ENCODE measurements around the gene MLEC.

Gene MLEC

DNA sequence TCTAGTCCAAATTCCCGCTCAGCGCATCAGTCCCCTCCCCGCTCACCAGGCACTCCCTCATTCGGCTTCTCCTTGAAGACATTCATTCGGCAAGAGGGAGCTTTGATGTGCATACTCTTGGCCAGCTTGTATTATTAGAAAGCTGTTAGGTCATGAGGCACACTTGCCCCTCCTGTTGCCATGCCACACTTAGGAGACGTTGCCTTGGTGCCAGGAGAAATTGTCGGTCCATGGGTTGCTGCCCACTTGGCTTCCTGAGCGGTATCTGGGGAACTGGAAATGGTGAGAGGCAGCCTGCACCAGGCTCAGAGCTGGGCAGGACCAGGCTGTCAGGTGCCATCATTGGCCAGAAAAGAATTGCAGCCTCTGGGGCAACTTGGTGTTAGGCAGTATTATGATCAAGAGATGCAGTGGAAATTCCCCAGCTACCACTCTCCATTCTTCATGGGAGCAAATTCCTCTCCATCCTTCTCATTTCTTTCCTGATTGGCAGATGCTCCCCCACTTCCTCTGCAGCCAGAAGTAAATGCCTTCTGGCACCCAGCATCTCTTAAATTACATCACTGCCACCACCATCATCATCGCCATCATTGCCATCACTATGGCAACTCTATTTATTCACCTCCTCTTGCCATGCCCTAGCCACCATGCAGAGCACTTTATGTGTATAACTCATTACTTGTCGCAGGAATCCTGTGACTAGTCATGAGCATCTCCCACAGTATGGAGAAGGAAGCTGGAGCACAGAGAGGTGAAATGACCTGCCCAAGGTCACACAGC lies 34.1 kb upstream of the MLEC start:
- H2AFZ ChIP-seq (ENCODE audit: low read depth, low read length) = no peak overlapping the region
- peaks cover 22% of the 10 kb centered on the region for H3K27me3 ChIP-seq (ENCODE audit: insufficient read depth, low read length)
- peaks cover 17% of the 10 kb centered on the region for H3K4me1 ChIP-seq (ENCODE audit: insufficient read depth, low read length)
- no peaks in the 10 kb centered on the region for H3K9me3 ChIP-seq (ENCODE audit: low read length)
- no peak overlapping the region for H3K4me3 ChIP-seq (ENCODE audit: low read length)
- no peaks in the 10 kb centered on the region for H3K36me3 ChIP-seq (ENCODE audit: insufficient read depth, low read length)

DNA sequence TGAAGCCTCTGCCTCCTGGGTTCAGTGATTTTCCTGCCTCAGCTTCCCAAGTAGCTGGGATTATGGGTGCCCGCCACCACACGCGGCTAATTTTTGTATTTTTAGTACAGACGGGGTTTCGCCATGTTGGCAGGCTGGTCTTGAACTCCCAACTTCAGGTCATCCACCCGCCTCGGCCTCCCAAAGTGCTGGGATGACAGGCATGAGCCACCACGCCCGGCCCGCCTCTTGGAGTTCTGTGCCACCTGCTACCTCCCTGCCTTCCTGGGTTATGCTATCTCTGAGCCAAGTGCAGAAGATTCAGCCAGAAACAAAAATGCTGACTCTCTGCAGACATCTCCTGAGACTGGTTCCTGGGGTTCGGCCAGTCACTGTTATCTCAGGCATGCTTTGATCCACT lies 33.3 kb upstream of the MLEC start:
- peaks cover 22% of the 10 kb centered on the region for H3K27me3 ChIP-seq (ENCODE audit: insufficient read depth, low read length)
- no peaks in the 10 kb centered on the region for H3K36me3 ChIP-seq (ENCODE audit: insufficient read depth, low read length)
- no peak overlapping the region for H2AFZ ChIP-seq (ENCODE audit: low read depth, low read length)
- no peaks in the 10 kb centered on the region for H3K9me3 ChIP-seq (ENCODE audit: low read length)
- H3K4me1 ChIP-seq (ENCODE audit: insufficient read depth, low read length) = peaks cover 17% of the 10 kb centered on the region
- H3K4me3 ChIP-seq (ENCODE audit: low read length) = no peak overlapping the region

DNA sequence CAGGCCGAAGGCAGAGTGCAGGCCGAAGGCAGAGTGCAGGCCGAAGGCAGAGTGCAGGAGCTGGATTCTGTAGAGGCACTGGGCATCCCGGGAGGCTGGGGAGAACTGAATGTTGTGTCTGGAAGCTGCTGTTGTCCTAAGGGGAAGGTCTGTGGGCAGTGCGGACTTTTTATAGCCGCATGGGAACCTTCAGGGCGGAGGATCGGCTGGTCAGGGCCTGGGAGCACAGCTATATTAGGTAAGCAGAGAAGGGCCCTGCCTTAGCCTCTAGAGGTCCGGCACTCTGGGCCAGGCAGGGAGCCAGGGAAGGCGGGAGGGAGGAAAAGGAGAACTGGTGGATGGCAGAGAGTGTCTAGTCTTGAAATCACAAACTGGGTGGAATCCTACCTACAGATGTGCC lies 32.3 kb upstream of the MLEC start:
- Histone ChIP-seq H3K4me1 (ENCODE audit: insufficient read depth, low read length) (peaks cover 9% of the 10 kb centered on the region), H3K27me3 (ENCODE audit: insufficient read depth, low read length) (peaks cover 22% of the 10 kb centered on the region), H3K36me3 (ENCODE audit: insufficient read depth, low read length) (no peaks in the 10 kb centered on the region), H3K4me3 (ENCODE audit: low read length) (no peak overlapping the region), H3K9me3 (ENCODE audit: low read length) (no peaks in the 10 kb centered on the region), H2AFZ (ENCODE audit: low read depth, low read length) (no peak overlapping the region)

DNA sequence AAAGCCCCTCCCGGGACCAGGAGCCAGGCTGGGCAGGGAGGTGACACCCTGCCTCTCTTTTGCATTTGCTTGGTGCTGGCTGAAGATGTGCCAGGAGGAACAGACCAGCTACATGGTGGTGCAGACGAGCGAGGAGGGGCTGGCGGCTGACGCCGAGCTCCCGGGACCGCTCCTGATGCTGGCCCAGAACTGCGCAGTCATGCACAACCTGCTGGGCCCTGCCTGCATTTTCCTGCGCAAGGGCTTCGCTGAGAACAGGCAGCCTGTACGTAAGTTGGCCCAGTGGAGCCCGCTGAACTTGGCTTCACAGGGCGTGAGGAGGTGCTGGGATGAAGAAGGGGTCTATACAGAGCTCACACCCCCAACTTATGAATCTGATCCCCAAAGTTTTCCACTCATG lies 30.9 kb upstream of the MLEC start:
- Histone ChIP-seq H3K4me3 (ENCODE audit: low read length) (no peak overlapping the region), H3K36me3 (ENCODE audit: insufficient read depth, low read length) (no peaks in the 10 kb centered on the region), H2AFZ (ENCODE audit: low read depth, low read length) (no peak overlapping the region), H3K27me3 (ENCODE audit: insufficient read depth, low read length) (peaks cover 13% of the 10 kb centered on the region), H3K4me1 (ENCODE audit: insufficient read depth, low read length) (peaks cover 6% of the 10 kb centered on the region), H3K9me3 (ENCODE audit: low read length) (no peaks in the 10 kb centered on the region)

DNA sequence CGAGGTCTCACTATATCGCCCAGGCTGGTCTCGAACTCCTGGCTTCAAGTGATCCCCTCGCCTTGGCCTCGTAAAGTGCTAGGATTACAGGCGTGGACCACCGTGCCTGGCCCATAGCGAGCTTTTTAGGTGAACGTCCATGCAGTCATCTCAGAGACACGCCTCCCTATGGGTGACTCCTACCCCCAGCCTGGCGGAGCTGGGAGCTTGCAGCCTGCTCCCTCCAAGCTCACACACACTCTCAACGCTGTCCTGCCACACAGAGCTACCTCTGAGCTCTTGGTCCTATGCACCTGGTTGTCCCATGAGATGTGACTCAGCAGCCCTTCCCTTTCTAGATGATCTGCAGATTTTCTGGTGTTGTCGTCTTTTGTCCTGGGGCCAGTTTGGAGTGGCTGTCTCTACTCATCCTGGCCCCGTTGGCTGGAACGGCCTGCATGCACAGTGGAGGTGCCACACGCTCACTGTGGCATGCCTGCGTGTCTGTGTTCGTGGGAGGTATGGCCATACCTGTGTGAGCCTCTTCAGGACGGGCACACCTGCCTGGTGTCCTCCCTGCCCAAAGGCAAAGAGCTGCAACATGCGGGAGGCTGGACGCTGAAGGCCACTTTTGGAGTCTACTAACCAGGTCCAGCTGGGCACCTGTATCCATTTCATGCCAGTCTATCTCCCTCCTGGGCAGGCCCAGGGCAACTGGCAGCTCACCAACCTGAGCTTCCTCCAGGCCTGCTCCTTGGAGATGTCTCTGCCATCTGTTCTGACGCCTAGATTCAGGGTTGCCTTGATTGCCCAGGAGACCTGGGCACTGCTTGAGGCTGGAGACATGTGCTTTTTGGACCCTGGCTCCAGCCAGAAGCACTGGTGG lies 28.4 kb upstream of the MLEC start:
- Histone ChIP-seq H3K9me3 (ENCODE audit: low read length) (no peaks in the 10 kb centered on the region), H3K27me3 (ENCODE audit: insufficient read depth, low read length) (no peaks in the 10 kb centered on the region), H3K4me1 (ENCODE audit: insufficient read depth, low read length) (no peaks in the 10 kb centered on the region), H3K4me3 (ENCODE audit: low read length) (no peak overlapping the region), H2AFZ (ENCODE audit: low read depth, low read length) (no peak overlapping the region), H3K36me3 (ENCODE audit: insufficient read depth, low read length) (no peaks in the 10 kb centered on the region)

DNA sequence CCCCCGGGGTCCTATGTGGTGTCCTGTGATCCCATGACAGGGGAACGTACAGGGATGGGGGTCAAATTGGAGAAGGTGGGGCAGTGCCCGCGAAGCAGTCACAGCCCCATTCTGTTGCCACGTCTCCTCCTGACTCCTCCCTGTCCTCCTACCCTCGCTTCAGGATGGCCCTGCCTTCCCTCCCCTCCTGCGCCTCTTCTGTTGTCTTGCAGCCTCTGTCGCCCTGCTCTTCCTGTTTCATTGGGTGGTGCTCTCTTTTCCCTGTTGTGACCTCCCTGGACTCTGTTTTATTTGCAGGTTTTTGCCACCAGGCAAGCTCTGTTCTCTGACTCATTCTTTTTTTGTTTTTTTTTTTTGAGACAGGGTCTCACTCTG lies 27.8 kb upstream of the MLEC start:
- Histone ChIP-seq H3K4me1 (ENCODE audit: insufficient read depth, low read length) (no peaks in the 10 kb centered on the region), H3K4me3 (ENCODE audit: low read length) (no peak overlapping the region), H3K36me3 (ENCODE audit: insufficient read depth, low read length) (no peaks in the 10 kb centered on the region), H2AFZ (ENCODE audit: low read depth, low read length) (no peak overlapping the region), H3K9me3 (ENCODE audit: low read length) (no peaks in the 10 kb centered on the region), H3K27me3 (ENCODE audit: insufficient read depth, low read length) (no peaks in the 10 kb centered on the region)

DNA sequence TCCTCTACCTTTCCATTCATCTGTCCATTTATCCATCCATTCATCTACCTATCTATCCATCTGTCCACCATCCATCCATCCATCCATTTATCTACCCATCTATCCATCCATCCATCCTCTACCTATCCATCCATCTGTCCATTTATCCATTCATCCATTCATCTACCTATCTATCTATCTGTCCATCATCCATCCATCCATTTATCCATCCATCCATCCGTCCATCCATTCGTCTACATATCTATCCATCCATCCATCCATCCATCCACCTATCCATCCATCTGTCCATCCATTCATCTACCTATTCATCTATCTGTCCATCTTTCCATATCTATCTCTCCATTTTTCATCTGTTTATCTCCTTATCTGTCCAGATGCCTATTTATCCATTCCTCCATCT lies 25.5 kb upstream of the MLEC start:
- no peaks in the 10 kb centered on the region for H3K9me3 ChIP-seq (ENCODE audit: low read length)
- no peaks in the 10 kb centered on the region for H3K27me3 ChIP-seq (ENCODE audit: insufficient read depth, low read length)
- no peak overlapping the region for H3K4me3 ChIP-seq (ENCODE audit: low read length)
- H3K4me1 ChIP-seq (ENCODE audit: insufficient read depth, low read length) = no peaks in the 10 kb centered on the region
- H3K36me3 ChIP-seq (ENCODE audit: insufficient read depth, low read length) = no peaks in the 10 kb centered on the region
- no peak overlapping the region for H2AFZ ChIP-seq (ENCODE audit: low read depth, low read length)

DNA sequence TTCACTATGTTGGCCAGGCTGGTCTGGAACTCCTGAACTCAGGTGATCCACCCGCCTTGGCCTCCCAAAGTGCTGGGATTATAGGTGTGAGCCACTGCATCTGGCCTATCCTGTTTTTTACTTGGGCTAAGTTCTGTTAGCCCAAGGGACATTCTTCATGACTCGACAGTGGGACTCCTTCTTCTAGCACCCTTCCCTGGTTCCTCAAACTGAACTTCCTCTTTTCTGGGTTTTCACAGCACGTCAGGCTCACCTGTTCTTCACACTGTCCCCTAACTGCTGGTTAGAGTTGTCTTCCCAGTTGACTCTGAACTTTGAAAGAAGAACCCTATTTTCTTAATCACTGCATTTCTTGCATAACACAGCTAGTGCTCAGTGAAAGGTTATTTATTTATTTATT lies 24.1 kb upstream of the MLEC start:
- Histone ChIP-seq H3K9me3 (ENCODE audit: low read length) (no peaks in the 10 kb centered on the region), H3K4me1 (ENCODE audit: insufficient read depth, low read length) (no peaks in the 10 kb centered on the region), H2AFZ (ENCODE audit: low read depth, low read length) (no peak overlapping the region), H3K27me3 (ENCODE audit: insufficient read depth, low read length) (no peaks in the 10 kb centered on the region), H3K36me3 (ENCODE audit: insufficient read depth, low read length) (no peaks in the 10 kb centered on the region), H3K4me3 (ENCODE audit: low read length) (no peak overlapping the region)

DNA sequence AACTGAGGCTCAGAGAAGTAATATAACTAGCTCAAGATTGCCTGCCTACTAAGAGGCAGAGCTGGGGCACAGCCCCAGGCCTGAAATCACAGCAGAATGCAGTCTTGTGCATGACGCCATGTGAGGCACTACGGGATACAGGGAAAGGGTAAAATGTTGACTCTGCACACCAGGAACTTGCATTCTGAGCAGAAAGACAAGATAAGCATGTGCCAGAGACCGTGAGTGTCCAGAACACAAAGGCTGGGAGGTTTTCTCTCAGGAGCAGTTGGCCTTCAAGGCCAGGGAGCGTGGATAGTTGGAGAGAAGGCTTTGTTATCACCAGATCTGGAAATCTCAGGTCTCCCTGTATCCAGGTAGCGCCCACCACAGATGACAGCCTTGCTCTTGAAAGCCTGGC lies 23.2 kb upstream of the MLEC start:
- H3K9me3 ChIP-seq (ENCODE audit: low read length) = no peaks in the 10 kb centered on the region
- H3K36me3 ChIP-seq (ENCODE audit: insufficient read depth, low read length) = no peaks in the 10 kb centered on the region
- H3K27me3 ChIP-seq (ENCODE audit: insufficient read depth, low read length) = no peaks in the 10 kb centered on the region
- no peak overlapping the region for H2AFZ ChIP-seq (ENCODE audit: low read depth, low read length)
- H3K4me1 ChIP-seq (ENCODE audit: insufficient read depth, low read length) = peaks cover 5% of the 10 kb centered on the region
- no peak overlapping the region for H3K4me3 ChIP-seq (ENCODE audit: low read length)

DNA sequence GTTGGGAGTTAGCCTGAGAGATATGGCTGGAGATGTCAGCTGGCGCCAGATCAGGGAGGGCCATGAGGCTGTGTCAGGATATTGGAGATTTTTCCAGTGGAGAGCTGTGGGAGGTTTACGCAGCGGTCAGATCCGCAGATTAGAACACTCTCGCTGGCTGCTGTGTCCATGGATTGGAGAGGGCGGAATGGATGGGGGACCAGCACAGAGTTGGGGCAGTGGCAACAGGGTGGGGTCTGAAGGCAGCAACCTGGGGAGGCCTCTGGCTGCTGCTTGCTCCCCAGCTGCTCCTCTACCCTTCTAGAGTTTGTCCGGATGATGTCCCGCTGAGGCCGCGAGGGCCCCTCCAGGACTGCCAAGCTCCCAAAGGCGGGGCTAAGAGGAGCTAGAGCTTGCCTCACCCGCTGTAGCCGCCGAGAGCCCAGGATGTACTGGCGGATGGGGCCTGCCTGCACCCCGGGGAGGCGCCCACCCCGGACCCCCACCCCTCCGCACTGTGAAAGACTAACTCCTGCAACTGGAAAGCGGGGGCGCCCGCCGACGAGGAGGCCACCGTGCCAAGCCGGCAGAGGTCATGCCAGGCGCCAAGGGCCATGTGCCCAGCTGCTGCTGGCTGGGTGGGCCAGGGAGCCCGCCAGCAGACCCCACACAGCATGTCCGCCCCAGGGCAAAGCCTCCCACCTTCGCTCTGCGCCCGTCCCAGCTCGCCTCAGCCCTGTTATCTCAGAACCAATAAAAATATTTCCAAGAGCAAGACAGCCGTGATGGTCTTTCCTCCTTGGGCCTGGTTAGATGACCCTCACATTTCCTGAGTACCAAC lies 20.2 kb upstream of the MLEC start:
- no peaks in the 10 kb centered on the region for H3K9me3 ChIP-seq (ENCODE audit: low read length)
- no peaks in the 10 kb centered on the region for H3K36me3 ChIP-seq (ENCODE audit: insufficient read depth, low read length)

DNA sequence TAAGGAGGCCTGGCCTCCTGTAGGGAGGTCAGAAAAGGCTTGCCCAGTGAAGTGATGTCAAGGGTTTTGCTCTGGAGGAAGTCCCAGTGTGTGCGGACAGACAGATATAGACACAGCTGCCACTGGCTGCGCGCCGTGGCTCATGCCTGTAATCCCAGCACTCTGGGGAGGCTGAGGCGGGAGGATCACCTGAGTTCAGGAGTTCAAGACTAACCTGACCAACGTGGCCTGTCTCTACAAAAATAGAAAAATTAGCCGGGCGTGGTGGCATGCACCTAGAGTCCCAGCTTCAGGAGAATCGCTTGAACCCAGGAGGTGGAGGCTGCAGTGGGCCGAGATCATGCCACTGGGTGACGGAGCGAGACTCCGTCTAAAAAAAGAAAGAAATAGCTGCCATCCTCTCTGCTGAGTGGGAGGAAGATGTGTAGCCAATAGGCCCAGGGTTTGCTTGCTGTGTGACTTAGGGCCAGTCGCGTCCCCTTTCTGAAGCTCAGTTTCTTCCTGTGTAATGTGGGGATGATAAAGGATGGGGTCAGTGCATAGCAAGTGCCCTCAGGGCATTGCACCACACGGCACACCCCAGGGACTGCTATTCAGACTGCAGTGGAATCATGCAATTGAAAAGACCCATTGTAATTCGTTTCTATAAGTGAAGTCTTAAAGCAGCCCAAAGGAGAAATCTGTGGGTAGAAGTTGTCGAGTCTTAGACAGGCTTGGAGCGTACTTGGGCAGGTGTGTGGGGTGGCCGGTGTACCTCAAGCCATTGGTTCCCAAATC lies 18.7 kb upstream of the MLEC start:
- Histone ChIP-seq H3K4me3 (ENCODE audit: low read length) (no peak overlapping the region), H3K36me3 (ENCODE audit: insufficient read depth, low read length) (no peaks in the 10 kb centered on the region), H3K4me1 (ENCODE audit: insufficient read depth, low read length) (peaks cover 15% of the 10 kb centered on the region), H3K27me3 (ENCODE audit: insufficient read depth, low read length) (no peaks in the 10 kb centered on the region), H2AFZ (ENCODE audit: low read depth, low read length) (no peak overlapping the region), H3K9me3 (ENCODE audit: low read length) (no peaks in the 10 kb centered on the region)

More for the DNA sequence above, 20.2 kb upstream of the MLEC start:
- Histone ChIP-seq H3K4me1 (ENCODE audit: insufficient read depth, low read length) (peaks cover 15% of the 10 kb centered on the region), H3K4me3 (ENCODE audit: low read length) (no peak overlapping the region), H3K27me3 (ENCODE audit: insufficient read depth, low read length) (no peaks in the 10 kb centered on the region), H2AFZ (ENCODE audit: low read depth, low read length) (no peak overlapping the region)
